CD4-positive, alpha-beta T cell (primary cell): ENCODE data around the gene ESAM. TPM values are rescaled to one million over a fixed set of nuclear protein-coding genes. Genes with fewer than 3 reads are reported as not detected.
A peak's percentile ranks its signal among the peaks of the same experiment; 100 is the strongest.

Experiments used
- ATAC-seq: fragments of 200-7000 bp; cut with Tn5 transposase; one replicate; pipeline ENCODE4 v1.10.0; 2022; ENCODE audit warnings: mild to moderate bottlenecking; ENCODE audit not compliant: poor library complexity
- CTCF ChIA-PET: fragments of 350-600 bp; sonication (Branson Sonifier 250); formaldehyde crosslinking; loops from one replicate; lab custom pipeline; 2021; ENCODE audit warnings: antibody characterized with exemption, inconsistent platforms; lab: Charles Lee
- POLR2A ChIA-PET: fragments of 350-600 bp; sonication (Branson Sonifier 250); formaldehyde crosslinking; loops from one replicate; lab custom pipeline; 2021; ENCODE audit warnings: antibody characterized with exemption, inconsistent platforms; lab: Charles Lee
- DNase-seq, 14 experiments: peaks; one replicate each; pipeline ENCODE4 v3.0.0-alpha.2; 2013 to 2020; ENCODE audit warnings: mixed read lengths in 2 of 14
- H3K27ac ChIP-seq, 2 donors: one replicate each; pipeline versions ENCODE4 v1.5.1 to v1.7.0; 2013; ENCODE audit warnings: low read length in 2 of 2, low read depth in 1 of 2, mild to moderate bottlenecking in 1 of 2
- H3K27me3 ChIP-seq, 2 experiments: 1 replicate in 1 of 2; 2 replicates in 1 of 2; pipeline versions ENCODE4 v1.6.1 to v1.7.0; 2013; ENCODE audit warnings: low read length in 2 of 2, control low read depth in 1 of 2, mild to moderate bottlenecking in 1 of 2, moderate library complexity in 1 of 2; ENCODE audit not compliant: insufficient read depth in 2 of 2, control insufficient read depth in 1 of 2
- H3K36me3 ChIP-seq: one replicate; pipeline ENCODE4 v1.6.1; 2013; ENCODE audit warnings: low read length, control low read depth; ENCODE audit not compliant: insufficient read depth
- H3K4me1 ChIP-seq: one replicate; pipeline ENCODE4 v1.6.1; 2013; ENCODE audit warnings: low read length, control low read depth; ENCODE audit not compliant: insufficient read depth
- H3K4me3 ChIP-seq: one replicate; pipeline ENCODE4 v1.5.1; 2013; ENCODE audit warnings: mild to moderate bottlenecking, low read length, moderate library complexity
- H3K9me3 ChIP-seq, 2 experiments: 1 replicate in 1 of 2; 2 replicates in 1 of 2; pipeline versions ENCODE4 v1.6.1 to v1.7.0; 2013; ENCODE audit warnings: low read length in 2 of 2, mild to moderate bottlenecking in 2 of 2, control low read depth in 1 of 2, moderate library complexity in 1 of 2; ENCODE audit not compliant: control insufficient read depth in 1 of 2, insufficient read depth in 1 of 2
- H3K27ac Mint-ChIP-seq: one replicate; pipeline ENCODE4 v1.8.0; 2020; ENCODE audit warnings: mixed read lengths
- H3K27me3 Mint-ChIP-seq: one replicate; pipeline ENCODE4 v1.8.0; 2021; ENCODE audit warnings: mixed read lengths
- H3K36me3 Mint-ChIP-seq: one replicate; pipeline ENCODE4 v1.8.0; 2021; ENCODE audit warnings: low read depth, mixed read lengths
- H3K4me1 Mint-ChIP-seq: one replicate; pipeline ENCODE4 v1.8.0; 2021; ENCODE audit warnings: low read depth, mixed read lengths
- H3K4me3 Mint-ChIP-seq: one replicate; pipeline ENCODE4 v1.8.0; 2020; ENCODE audit warnings: mild to moderate bottlenecking, mixed read lengths
- H3K9me3 Mint-ChIP-seq: one replicate; pipeline ENCODE4 v1.8.0; 2020; ENCODE audit warnings: mixed read lengths
- intact Hi-C, 2 experiments: fragments of 100-400 bp; cut with DNase I in 1 of 2; cut with micrococcal nuclease in 1 of 2; formaldehyde crosslinking; loops; one replicate each; pipeline versions ENCODE4 v1.15.1 to v1.9.0; 2023 to 2025; cut with DNase I, micrococcal nuclease
- total RNA-seq, 174 experiments: library from RNA in 2 of 174; stranded (reverse) in 2 of 174; gene quantifications; one replicate each; pipeline ENCODE4 v1.2.3 and lab custom pipeline; 2021 to 2026
- TF ChIP-seq, protein P1 (sequence below): fragments of 200-600 bp; IDR thresholded peaks from one replicate; pipeline ENCODE4 v1.8.0; 2022; ENCODE audit warnings: antibody characterized with exemption, mild to moderate bottlenecking

Gene ESAM
- total RNA-seq, 2 experiments from 2014 or later, result 0.38 to 0.64 TPM

DNA sequence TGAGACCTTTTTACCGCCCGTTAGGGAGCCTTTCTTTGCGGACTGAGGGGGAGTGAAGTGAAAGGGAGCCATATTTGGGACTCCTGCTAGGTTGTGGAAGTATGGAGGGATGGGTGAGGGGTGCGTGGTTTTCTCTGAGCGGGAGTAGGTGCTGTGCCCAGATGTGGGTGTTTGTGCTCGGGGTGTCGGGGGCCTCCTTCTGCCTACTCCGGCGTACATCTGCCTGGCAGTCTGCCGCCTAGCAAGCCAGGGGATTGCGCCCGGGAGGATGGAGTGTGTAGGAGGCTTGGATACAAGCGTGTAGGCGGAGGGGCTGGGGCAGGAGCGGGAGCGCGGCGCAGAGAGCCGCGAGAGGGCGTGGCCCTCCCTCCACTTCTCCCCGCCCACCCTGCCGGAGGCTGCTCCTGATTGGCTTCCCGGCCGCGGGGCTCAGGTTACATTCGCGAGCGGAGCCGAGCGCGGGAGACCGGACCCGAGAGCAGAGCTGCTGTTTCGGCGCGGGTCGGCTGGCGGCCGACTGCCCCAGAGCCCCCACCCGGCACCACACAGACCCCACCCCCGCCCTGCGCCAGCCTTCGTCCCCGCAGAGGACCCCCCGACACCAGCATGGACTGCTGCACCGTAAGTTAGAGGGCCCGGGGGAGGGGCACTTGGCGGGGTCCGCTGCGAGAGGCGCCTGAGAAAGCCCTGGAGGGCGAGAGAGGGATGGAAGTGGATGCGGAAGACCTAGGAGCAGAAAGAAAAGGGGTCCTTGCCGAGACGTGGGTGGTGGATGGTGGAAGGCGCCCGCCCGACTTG is 22.4 kb downstream of the ESAM start, which contains the start of gene NRGN:
Gene NRGN (plus strand): TSS at position 464 of the 798 bp plus-strand sequence. CDS start 143 bp downstream, at position 607.
- TF ChIP-seq, protein P1, sequence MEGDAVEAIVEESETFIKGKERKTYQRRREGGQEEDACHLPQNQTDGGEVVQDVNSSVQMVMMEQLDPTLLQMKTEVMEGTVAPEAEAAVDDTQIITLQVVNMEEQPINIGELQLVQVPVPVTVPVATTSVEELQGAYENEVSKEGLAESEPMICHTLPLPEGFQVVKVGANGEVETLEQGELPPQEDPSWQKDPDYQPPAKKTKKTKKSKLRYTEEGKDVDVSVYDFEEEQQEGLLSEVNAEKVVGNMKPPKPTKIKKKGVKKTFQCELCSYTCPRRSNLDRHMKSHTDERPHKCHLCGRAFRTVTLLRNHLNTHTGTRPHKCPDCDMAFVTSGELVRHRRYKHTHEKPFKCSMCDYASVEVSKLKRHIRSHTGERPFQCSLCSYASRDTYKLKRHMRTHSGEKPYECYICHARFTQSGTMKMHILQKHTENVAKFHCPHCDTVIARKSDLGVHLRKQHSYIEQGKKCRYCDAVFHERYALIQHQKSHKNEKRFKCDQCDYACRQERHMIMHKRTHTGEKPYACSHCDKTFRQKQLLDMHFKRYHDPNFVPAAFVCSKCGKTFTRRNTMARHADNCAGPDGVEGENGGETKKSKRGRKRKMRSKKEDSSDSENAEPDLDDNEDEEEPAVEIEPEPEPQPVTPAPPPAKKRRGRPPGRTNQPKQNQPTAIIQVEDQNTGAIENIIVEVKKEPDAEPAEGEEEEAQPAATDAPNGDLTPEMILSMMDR, result no peak
- H3K27ac ChIP-seq, result no peak within 1 kb of the TSS
- Mint-ChIP-seq H3K36me3 (no peaks in the 10 kb centered on the region), H3K27ac (no peak within 1 kb of the TSS), H3K27me3 (peaks cover 7% of the 10 kb centered on the region), H3K9me3 (no peaks in the 10 kb centered on the region), H3K4me3 (peak within 1 kb of the TSS; percentile 83), H3K4me1 (peaks cover 21% of the 10 kb centered on the region)
- H3K4me3 ChIP-seq, result peak within 1 kb of the TSS; percentile 64
- peaks cover 16% of the 10 kb centered on the region for H3K4me1 ChIP-seq
- POLR2A ChIA-PET, result interaction anchor here (0.6 to 1.3 kb wide), 3 partner anchors 12 to 71 kb away, joined by 3 to 6 read pairs (median 5); partner anchors contain the start of gene VSIG2
- DNase-seq (peak; percentile 68 to 90 (median 80)), ATAC-seq (peak; percentile 92)
- peaks cover 0 to 6% of the 10 kb centered on the region in 2 experiments for H3K27me3 ChIP-seq
- CTCF ChIA-PET, result interaction anchor here (0.9 to 2.4 kb wide), 5 partner anchors 19 to 70 kb away, joined by 3 to 10 read pairs (median 6); partner anchors contain the start of genes SIAE and SPA17
- intact Hi-C loops, result loop anchor here in 1 of 2 experiments (2.0 to 10.0 kb wide), 2 partner anchors 67 to 215 kb away; partner anchors contain the start of genes CCDC15, SIAE and SPA17
- no peaks in the 10 kb centered on the region for H3K9me3 ChIP-seq
- no peaks in the 10 kb centered on the region for H3K36me3 ChIP-seq

DNA sequence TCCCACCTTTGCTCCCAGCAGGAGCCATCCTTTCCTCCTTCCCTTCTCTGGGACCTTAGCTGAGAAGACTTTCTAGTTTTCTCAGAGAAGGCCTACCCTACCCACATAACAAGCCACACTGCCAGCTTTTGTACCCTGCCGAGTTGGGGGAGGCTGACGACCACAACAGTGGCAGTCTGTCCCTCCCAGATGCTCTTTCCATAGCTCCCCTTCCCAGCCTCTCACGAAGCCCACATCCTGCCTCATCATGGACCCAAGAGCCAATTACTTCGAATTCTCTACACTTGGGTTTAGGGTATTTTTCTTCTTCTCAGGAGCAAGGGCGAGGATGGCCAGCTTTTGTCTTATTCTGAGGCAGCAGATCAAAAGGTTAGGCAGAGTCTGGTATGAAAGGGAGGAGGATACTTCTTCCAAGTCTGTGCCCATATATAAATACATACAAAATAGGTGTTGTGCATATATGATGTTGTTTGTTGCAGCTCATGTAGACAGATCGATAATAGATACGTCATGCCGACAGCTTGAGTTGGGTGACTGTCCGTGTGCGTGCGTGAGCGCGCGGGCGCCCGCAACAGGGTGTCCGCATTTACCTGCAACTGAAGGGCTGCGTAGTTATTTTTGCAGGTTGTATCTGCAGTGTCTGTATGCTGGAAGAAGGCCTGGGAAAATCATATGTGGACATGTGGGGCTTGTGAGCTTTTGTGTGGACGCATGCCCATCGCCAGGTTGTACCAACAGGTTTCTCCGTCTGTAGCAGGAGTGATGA is 23.2 kb downstream of the ESAM start:
- Mint-ChIP-seq H3K4me1 (peaks cover 21% of the 10 kb centered on the region), H3K4me3 (peak overlapping the region; percentile 83), H3K27ac (no peak overlapping the region), H3K36me3 (no peaks in the 10 kb centered on the region), H3K27me3 (peaks cover 7% of the 10 kb centered on the region), H3K9me3 (no peaks in the 10 kb centered on the region)
- peaks cover 0 to 6% of the 10 kb centered on the region in 2 experiments for H3K27me3 ChIP-seq
- POLR2A ChIA-PET, result interaction anchor here (1.0 to 1.1 kb wide), 2 partner anchors 8 to 12 kb away, joined by 4 to 6 read pairs; partner anchors contain the start of gene VSIG2
- ATAC-seq (no peak), DNase-seq (no peak)
- intact Hi-C loops, result loop anchor here in 1 of 2 experiments (2.0 kb wide), 1 partner anchor 66 kb away; the partner anchor contains the start of genes SIAE and SPA17
- TF ChIP-seq, protein P1, result no peak
- peak overlapping the region; percentile 64 for H3K4me3 ChIP-seq
- no peak overlapping the region for H3K27ac ChIP-seq
- no peaks in the 10 kb centered on the region for H3K36me3 ChIP-seq
- CTCF ChIA-PET, result interaction anchor here (0.9 to 2.4 kb wide), 3 partner anchors 19 to 27 kb away, joined by 3 to 10 read pairs (median 4); no protein-coding TSS in a partner anchor
- H3K4me1 ChIP-seq, result peaks cover 16% of the 10 kb centered on the region
- H3K9me3 ChIP-seq, result no peaks in the 10 kb centered on the region
